Fibroblast of lung (primary cell): Measurements from ENCODE around the gene ADAM23.

Experiments used
- CTCF ChIP-seq, 2 donors: IDR thresholded peaks in 1 of 2; conservative IDR thresholded peaks in 1 of 2; 1 replicate in 1 of 2; 2 replicates in 1 of 2; pipeline ENCODE4 v1.5.1; 2011 to 2012; ENCODE audit warnings: low read length in 2 of 2, control low read depth in 1 of 2, inconsistent platforms in 1 of 2, low read depth in 1 of 2, mild to moderate bottlenecking in 1 of 2
- EZH2 ChIP-seq: IDR thresholded peaks from 2 replicates; pipeline ENCODE4 v1.5.1; 2012; ENCODE audit warnings: low read length, control low read depth, mild to moderate bottlenecking; ENCODE audit errors: missing control alignments

- TF ChIP-seq CTCF (conservative IDR thresholded peaks at IDR 0.05 in 1 of 2, IDR thresholded peaks at IDR 0.05 in 1 of 2; ENCODE audit: low read depth in 1 of 2, low read length in 2 of 2) (no peak), EZH2 (no peak)
Observed at GRCh38 chr2:206481056-206481455, 37.7 kb downstream of the ADAM23 start.
